NCI-H524 (cell line): ENCODE measurements around the gene RBMS1.
"Not testable (repeated sequence)": the region's sequence is repeated elsewhere in the genome, so short reads cannot be mapped to it uniquely, and the experiment has no call there.

Source experiments
- DNase-seq, 2 experiments: peaks; one replicate each; lab custom pipeline; 2025; lab: John Stamatoyannopoulos, UW

The RBMS1 gene

GRCh38 chr2:160471950-160472349 is 21.7 kb downstream of the RBMS1 start:
- no peak for DNase-seq

- no peak for DNase-seq
Observed at GRCh38 chr2:160469621-160470204, 23.9 kb downstream of the RBMS1 start.

DNA sequence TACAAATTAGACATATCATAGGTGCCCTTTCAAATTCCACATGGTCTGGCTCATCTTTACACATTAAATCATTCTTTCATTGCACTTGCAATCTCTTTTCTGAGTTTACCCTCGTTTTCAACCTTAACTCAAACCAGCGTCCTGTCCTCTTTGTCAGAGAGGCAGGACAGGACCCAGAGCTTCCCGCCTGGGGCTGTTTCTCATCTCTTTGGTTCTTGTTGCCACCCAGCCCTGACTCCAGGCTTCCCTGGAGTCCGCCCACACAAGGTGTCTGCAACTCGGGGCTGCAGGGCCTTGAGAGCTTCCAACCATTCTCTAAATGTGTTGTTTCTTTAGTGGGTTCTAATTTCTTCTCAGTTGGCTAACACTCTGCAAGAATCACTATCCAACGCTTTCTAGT is 24.4 kb downstream of the RBMS1 start:
- no peak for DNase-seq

DNA sequence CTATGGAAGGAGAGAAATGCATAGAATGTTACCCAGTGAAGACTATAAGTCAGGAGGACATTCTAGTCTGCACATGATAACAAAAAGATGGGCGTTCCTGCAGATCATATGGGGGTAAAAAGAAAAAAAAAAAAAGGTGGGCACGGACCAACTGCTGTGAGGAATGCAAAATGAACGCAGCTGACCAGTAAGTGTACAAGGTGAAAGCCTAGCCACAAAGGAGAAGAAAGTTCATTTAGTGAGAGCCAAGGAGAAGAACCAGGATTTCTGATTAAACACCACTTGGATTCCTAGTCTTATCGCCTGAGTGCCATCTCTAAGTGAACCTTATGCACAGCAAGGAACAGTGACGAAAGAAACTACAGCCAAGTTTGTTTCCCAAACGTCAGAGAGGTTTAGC is 26.5 kb downstream of the RBMS1 start:
- no peak for DNase-seq

DNA sequence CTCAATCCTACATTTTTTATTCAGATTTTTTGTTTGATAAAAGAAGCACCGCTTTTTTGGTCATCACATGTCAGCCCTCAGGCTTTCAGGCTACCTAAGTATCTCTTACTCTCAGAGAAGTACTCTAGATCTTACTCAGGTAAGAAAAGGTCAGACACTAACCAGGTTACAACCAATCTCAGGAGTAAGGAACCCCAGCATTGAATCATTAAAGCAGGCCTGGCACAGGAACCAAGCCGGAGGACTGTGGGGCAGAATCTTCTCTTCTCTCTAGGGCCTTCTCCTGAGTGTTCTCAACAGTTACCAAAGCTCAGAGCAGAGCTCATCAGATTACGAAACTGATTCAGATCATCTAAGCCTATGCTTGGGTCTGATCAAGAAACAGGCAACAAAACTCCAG is 28.2 kb downstream of the RBMS1 start:
- no peak for DNase-seq

GRCh38 chr2:160465002-160465401 is 28.6 kb downstream of the RBMS1 start:
- DNase-seq, result no peak

- no peak for DNase-seq
Observed at GRCh38 chr2:160464017-160464416, 29.6 kb downstream of the RBMS1 start.

GRCh38 chr2:160463245-160463644 is 30.4 kb downstream of the RBMS1 start:
- no peak for DNase-seq

DNA sequence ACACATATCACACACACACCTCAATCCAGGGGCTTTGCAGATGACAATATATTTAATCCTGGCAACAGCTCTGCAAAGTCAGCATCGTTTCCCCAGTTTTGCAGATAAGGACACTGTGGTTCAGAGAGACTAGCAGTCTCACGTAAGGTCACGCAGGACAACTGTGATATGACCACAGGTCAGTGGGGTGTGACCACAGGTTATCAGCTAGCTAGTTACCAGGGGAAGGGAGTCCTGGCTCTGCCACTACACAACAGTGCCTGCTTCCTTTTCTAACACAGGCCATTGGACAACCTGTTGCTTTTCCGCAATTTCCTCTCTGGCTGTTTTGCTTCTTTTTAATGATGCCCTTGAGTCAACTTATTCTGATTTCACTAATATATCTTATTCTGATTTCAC is 33.3 kb downstream of the RBMS1 start:
- DNase-seq, result no peak

DNA sequence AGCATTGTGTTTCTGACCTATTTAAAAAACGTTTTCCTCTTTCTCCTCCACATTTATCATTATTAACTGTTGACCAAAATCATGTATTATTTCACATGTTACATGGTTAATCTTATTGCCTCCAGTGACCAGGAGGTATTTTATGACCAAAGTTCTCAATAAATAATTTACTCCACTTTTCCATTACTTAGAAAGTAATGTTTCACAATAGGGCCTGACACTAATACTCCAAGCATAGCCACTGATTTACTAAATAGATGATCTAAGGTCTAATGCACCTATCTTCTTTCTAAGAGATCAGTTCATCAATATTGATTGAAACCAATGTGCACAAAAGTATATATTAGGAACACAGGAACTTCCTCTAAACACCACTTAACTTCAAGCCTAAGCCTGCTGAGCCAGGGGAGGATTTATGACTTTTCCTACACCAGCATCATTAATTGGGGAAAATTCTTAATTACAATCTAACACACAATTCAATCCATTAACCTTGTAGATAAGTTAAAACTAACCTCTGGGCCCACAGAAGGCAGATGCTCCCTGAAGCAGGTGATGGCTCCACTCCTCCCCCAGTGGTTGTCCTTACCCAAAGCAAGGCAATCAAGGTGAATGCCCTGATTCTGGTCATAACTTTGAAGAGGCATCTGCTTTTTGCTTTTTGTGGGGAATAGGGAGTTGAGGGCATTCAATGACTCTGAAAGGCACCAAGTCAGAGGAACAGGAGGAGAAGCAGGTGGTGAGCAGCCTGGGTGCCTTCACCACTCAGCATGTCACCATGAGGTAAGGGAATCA is 33.9 kb downstream of the RBMS1 start:
- DNase-seq, result peak in 1 of 2 experiments; percentile 6

DNA sequence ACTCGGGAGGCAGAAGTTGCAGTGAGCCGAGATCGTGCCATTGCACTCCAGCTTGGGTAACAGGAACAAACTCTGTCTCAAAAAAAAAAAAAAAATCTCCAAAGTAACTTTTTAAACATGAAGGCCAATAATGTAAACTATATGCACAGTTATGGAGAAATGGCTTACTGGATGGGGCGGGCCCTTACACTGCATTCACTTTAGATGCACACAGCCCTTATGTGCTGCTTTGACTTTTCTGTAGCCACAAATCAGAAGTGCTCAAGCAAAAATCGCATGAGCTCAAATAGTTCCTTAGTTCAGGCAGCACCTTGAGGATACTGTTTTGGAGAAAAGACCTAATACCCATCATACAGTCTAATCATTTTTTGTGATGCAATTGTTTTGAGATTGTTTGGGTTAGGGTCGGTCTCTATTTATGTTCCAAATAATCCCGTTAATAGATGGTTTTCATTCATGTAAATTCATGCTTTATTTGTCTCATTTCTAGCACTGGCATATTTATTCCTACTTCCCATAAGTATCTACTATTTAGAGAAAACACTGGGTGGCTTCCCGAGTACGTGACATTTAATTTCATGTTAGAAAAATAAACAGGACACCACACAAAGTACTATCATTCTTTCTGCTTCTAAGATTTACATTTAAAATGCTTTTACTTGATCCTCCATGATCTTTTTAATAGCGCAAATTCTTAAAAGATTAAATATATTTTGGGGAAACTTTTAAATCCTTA is 34.7 kb downstream of the RBMS1 start:
- no peak for DNase-seq

GRCh38 chr2:160457588-160457987 is 36.0 kb downstream of the RBMS1 start:
- DNase-seq, result no peak

- no peak for DNase-seq
Observed at GRCh38 chr2:160454070-160454797, 39.4 kb downstream of the RBMS1 start.

DNA sequence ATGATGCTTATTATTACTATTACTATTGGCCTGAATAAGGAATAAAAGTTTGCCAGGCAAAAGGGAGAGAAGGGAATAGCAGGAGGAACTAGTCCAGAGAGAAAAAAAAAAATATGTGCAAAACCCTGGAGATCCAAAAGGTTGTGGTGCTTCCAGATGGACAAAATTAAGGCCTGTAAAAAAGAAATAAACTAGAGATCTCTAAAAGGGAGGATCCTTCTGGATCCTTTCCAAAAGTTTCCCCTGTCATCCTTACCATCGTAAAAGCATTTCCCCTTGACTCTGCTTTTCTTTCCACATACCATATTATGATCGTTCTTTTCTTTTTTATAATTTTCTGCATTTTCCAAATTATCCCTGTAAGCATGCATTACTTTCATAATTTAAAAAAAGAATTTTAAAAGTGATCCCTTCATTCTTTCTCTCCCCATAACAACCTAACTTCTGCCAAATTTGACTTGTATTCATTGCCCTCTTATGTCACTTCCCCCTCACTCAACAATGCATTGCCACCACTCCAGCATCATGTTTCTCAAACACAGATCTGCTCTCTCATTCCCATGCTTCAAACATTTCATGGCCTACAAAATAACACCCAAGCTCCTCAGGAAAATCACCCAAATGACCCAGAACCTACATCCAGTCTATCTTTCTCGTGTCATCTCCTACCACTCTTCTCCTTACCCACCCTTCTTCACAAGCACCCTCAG is 40.3 kb downstream of the RBMS1 start:
- no peak for DNase-seq

- no peak for DNase-seq
Observed at GRCh38 chr2:160450486-160450885, 43.1 kb downstream of the RBMS1 start.

- not testable (repeated sequence) for DNase-seq
Observed at GRCh38 chr2:160448821-160449220, 44.8 kb downstream of the RBMS1 start.

DNA sequence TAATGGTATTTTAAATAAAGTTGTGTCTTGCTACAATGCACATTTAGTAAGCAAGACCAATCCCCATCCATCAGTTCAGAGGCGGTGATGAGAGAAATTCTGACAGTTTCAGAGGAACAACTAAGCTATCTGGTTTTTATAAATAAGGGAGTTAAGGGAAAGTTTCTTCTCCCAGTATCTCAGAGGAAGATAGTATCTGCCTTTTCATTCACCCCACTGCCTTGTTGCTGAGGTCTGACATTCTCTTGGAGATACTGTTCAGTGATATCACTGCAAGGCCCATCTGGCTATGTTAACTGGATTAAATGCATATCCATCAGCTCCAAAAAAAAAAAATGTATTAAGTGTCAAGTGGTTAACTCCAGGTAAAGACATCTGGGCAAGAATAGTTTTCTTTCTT is 47.9 kb downstream of the RBMS1 start:
- peak; percentile 45 to 83 for DNase-seq

- DNase-seq, result no peak
Observed at GRCh38 chr2:160442603-160443002, 51.0 kb downstream of the RBMS1 start.

GRCh38 chr2:160440888-160441287 is 52.7 kb downstream of the RBMS1 start:
- DNase-seq, result no peak

DNA sequence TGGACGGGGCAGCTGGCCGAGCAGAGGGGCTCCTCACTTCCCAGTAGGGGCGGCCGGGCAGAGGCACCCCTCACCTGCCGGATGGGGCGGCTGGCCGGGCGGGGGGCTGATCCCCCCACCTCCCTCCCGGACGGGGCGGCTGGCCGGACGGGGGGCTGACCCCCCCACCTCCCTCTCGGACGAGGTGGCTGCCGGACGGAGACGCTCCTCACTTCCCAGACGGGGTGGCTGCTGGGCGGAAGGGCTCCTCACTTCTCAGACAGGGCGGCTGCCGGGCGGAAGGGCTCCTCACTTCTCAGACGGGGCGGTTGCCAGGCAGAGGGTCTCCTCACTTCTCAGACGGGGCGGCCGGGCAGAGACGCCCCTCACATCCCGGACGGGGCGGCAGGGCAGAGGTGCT is 54.6 kb downstream of the RBMS1 start:
- not testable (repeated sequence) for DNase-seq

DNA sequence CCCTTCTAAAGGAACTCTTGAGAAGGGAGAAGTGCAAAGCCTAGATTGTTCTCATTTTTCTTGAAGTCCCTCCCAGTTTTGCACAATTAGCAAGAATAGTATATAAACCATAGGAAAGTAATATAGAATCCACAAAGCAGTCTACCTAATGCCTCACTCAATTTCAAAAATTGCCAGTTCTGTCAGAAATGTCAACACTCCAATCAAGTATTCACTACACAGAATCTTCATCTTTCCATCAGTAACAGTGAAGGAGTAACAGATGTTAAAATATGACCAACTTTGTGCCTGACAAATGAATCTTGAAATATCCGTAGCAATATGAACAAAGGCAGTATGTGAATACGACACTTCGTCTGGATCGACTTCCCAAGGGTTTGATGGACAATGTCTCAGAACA is 56.3 kb downstream of the RBMS1 start:
- DNase-seq, result no peak
